Amniotic stem cell (primary cell): ENCODE data around the gene MYCN.
"Not testable (repeated sequence)": the region's sequence is repeated elsewhere in the genome, so short reads cannot be mapped to it uniquely, and the experiment has no call there.

Experiments used
- DNase-seq: peaks from one replicate; lab custom pipeline; 2025; lab: John Stamatoyannopoulos, UW

The MYCN gene

DNA sequence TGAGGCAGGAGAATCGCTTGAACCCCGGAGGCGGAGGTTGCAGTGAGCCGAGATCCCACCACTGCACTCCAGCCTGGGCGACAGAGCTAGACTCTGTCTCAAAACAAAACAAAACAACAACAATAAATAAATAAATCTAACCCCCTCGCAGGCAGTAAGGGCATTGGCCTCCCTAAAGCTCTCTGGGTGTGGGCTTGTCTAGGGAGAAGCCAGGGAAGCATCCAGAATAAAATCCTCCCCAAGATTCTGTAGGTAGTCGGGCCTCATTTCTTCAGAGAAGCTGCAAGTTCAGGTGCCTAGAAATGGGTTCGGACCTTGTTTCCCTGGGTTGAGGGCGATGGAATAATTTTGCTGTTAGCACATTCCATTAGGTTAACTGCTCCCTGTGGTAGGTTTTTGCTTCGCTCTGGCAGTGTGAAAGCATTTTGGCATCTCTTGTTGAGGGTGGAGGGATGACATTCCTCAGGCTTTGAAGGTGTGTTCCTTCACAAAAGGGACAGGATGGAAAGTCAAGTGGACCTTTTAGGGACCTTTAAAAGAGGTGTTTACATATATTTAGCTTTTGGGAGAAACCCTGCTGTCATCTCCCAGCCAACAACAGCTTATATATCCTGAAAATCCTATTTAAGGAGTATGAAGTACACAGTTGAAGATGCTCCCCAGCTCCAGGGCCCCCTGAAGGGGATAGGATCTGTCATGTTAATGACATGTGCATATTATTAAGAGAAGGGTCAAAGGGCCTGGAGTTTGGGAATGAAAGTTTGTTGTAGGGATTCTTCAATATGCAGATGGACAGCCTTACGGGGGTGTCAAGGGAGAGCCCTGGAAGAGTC, 17.7 kb downstream of the MYCN start:
- no peak for DNase-seq

DNA sequence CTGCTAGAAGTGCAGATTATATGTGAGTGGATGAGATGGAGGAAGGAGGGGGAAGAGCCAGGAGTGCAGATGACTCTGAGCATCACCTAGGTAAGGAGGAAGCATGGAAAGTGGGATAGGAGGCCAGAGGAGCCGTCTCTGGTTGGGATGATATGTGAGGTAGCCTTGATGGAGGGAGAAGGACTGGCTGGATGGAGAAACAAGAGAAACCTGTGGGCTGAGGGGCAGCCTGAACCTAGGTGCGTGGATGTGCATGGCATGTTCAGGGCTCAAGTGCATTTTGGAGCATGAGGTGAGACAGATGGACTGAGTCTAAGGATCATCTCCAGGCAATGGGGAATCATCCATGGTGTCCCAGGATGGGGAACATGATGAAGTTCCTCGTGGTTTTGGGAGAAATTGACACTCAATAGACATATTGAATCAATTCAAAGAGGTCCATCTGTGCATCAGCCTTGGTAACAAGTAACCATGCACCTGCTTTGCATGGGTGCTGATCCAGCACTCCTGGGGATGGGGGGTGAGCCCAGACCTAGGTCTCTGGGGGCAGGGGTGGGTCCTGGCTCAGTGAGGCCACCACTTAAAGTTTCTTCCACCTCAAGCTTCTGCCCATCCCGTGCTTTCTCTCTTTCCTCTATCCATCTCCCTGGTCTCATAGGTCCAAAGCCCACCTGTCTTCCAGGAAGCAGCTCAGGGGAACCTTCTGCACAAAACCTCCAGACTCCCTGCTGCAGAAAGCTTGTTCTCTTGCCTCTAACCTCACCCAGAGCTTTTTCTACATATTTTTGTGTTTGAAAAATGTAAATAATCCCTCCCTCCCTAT, 19.2 kb downstream of the MYCN start:
- DNase-seq: no peak

- not testable (repeated sequence) for DNase-seq
These were observed 19.8 kb downstream of the MYCN start for GRCh38 chr2:15960154-15960520.

DNA sequence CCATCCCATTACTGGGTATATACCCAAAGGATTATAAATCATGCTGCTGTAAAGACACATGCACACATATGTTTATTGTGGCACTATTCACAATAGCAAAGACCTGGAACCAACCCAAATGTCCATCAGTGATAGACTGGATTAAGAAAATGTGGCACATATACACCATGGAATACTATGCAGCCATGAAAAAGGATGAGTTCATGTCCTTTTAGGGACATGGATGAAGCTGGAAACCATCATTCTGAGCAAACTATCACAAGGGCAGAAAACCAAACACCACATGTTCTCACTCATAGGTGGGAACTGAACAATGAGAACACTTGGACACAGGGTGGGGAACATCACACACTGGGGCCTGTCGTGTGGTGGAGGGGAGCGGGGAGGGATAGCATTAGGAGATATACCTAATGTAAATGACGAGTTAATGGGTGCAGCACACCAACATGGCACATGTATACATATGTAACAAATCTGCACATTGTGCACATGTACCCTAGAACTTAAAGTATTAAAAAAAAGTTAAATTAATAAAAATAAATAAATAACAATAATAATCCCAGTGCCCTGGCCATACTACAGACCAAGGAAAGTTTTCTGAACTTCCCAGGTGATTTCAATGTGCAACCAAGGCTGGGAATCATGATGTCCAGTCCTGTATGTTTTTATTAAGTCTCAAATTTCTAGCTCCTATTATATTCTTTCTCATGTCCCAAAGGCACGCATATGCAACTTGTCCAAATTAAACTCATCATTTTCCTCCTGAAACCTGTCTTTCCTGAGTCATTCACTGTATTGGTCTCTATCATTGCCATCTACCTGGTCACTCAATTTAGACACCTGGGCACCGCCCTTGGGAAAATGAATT, 23.0 kb downstream of the MYCN start:
- not testable (repeated sequence) for DNase-seq

GRCh38 chr2:15963977-15964670, 23.8 kb downstream of the MYCN start:
- DNase-seq: no peak

- no peak for DNase-seq
These were observed 24.7 kb downstream of the MYCN start for GRCh38 chr2:15964936-15965563.

DNA sequence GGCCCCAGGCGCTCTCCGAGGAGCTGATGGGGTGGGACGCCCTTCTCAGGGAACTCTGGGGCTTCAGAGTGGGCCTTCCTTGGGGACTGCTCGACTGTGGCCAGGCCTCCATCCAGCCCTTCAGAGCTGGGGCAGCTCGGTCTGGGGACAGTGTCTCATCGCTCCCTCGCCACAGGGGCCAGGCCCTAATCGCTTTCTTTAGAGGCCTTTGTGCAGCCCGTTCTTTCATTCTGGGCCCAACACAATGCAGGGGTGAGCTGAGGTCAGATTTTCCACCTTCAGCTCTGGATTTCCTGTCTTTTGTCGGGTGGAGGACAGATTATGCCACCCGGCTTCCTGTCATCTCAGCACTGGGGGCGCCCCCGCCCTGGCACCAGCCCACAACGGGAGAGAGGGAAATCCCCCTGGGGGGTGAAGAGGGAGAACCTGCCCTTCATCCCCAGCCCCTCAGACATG, 25.2 kb downstream of the MYCN start:
- no peak for DNase-seq

GRCh38 chr2:15967415-15968279, 27.3 kb downstream of the MYCN start:
- no peak for DNase-seq

DNA sequence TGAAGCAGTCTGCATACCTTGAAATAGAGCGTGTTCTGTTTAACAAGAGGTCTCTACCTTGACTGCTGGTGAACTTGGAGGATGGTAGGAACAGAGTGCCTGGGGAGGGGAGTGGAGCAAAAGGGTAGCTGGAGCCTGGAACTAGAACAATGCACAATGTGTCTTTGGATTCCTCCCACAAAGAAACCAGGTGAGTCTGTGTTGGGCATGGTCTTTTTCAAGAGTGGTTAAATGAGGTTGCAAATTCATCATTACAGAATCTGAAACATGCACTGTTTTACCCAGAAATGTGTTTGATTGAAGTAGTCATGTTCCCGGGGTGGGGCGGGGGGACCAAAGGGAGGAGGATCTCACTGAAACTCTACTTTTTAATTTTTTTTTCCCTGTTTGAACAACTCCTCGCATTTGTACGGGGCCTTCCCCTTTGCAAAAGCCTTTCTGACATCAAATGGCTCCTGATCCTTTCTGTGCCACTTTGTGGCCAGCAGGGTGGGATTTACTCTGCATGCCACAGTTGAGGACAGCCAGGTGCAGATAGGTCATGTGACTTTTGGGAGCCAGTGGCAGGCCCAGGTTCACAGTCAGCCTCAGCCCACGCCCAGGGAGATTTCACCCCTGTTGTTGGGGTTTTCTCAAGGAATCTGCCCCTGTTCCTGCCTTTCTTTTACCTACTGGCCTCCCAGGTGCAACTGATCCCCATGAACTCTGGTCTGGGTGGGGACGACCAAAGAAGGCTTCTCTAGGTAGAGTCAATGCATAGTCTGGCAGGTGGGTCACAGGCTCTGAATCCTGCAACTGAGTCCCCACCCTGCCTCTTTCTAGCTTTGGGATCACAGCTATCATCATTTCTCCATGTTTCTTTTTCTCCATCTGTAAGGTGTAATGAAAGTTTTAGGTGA, 28.2 kb downstream of the MYCN start:
- no peak for DNase-seq

DNA sequence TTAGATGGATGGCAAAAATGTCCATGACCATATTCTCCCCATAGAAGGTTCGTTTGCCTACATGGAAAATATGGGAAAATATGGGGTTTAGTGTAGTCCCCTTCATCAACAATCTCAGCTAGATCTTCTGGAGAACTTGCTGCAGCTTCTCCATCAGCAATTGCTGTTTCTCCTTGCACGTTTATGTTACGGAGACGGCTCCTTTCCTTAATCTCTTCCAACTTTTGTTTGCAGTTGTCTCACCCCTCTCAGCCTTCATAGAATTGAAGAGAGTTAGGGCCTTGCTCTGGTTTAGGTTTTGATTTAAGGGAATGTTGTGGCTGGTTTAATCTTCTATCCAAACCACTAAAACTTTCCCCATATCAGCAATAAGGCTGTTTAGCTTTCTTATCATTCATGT, 28.9 kb downstream of the MYCN start:
- no peak for DNase-seq

GRCh38 chr2:15970701-15971100, 30.4 kb downstream of the MYCN start:
- no peak for DNase-seq

DNA sequence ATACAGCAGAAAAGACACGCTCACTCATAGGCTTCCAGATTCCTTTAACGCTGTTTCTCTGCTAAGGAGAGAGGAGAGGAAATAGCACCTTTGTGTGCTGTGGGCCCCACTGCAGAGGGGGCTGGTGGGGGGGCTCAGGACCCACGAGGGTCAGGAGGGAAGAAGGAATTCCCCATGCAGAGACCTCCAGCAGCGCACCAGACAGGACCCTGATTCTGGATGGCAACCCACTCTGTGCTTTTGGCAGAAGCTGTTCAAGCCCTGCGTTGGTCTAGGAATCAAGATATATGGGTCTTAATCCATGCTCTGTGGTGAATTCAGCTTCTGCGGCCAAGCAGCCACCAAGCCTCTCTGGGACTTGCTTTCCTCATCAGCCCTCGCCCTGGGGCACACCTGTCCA, 31.0 kb downstream of the MYCN start:
- no peak for DNase-seq

DNA sequence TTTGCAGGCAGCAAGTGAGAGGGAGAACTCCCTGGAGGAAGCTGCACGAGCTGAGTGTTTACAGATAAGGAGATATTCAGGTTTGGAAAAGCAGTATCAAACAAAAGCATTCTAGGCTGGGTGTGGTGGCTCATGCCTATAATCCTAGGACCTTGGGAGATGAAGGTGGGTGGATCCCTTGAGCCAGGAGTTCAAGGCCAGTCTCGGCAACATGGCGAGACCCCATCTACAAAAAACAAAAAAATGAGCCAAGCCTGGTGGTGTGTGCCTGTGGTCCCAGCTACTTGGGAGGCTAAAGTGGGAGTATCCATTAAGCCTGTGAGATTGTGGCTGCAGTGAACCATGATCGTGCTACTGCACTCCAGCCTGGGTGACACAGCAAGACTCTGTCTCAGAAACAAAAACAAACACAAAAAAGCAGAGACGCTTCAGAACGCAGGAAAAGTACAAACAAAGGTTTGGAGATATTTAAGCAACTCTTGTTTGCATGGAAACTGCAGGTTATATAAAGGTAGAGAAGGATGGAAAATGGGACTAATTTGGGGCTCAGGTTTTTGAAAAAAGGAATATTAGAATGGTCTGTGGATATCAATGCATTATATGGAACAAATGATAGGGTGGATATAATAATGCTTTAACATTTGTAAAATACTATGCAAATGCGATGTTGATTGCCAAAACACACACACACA, 31.6 kb downstream of the MYCN start:
- DNase-seq: no peak

- no peak for DNase-seq
These were observed 33.4 kb downstream of the MYCN start for GRCh38 chr2:15973481-15974401.

GRCh38 chr2:15974565-15975260, 34.4 kb downstream of the MYCN start:
- DNase-seq: no peak

DNA sequence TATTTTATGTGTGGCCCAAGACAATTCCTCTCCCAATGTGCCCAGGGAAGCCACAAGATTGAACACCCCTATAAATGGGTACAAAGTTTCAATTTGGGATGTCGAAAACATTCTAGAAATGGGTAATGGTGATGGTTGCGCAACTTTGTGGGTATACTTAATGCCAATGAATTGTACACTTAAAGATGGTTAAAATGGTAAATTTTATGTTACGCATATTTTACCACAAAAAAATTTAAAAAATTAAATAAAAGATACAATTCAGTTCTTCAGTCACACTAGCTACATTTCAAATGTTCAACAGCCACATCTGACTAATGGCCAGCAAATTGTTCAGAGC, 34.9 kb downstream of the MYCN start:
- DNase-seq: no peak

DNA sequence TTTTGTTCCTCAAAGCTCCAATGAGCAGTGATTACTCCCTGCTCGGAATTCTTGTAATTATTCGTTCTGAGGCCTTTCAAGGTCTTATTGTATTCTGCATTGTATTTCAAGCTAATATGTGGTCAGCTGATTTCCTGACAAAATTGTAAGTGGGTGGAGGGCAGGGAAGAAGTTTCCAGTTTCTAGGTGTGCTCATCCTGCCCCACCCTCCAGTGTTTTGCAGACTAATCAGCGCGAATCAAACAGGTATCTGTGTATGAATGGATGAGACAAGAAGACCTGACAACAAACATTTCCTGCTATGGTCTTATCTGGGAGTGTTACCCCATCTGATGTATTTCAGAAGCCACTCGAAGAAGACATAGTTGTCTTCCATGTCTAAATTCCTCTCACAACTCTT, 35.3 kb downstream of the MYCN start:
- DNase-seq: no peak
